Stimulated activated CD8-positive, alpha-beta memory T cell treated with anti-CD3 and anti-CD28 coated beads, Interleukin-4, amount 100 ng/mL, for 48 hours (primary cell): ENCODE results near the gene CUX1.
"Not testable (repeated sequence)": the region's sequence is repeated elsewhere in the genome, so short reads cannot be mapped to it uniquely, and the experiment has no call there.

ENCODE experiments used
- DNase-seq: peaks from one replicate; pipeline ENCODE4 v3.0.0-alpha.2; 2020

Gene CUX1

GRCh38 chr7:101795461-101795860 lies 22.0 kb upstream of the CUX1 start:
- DNase-seq: no peak

GRCh38 chr7:101798173-101798572 lies 19.3 kb upstream of the CUX1 start:
- not testable (repeated sequence) for DNase-seq

DNA sequence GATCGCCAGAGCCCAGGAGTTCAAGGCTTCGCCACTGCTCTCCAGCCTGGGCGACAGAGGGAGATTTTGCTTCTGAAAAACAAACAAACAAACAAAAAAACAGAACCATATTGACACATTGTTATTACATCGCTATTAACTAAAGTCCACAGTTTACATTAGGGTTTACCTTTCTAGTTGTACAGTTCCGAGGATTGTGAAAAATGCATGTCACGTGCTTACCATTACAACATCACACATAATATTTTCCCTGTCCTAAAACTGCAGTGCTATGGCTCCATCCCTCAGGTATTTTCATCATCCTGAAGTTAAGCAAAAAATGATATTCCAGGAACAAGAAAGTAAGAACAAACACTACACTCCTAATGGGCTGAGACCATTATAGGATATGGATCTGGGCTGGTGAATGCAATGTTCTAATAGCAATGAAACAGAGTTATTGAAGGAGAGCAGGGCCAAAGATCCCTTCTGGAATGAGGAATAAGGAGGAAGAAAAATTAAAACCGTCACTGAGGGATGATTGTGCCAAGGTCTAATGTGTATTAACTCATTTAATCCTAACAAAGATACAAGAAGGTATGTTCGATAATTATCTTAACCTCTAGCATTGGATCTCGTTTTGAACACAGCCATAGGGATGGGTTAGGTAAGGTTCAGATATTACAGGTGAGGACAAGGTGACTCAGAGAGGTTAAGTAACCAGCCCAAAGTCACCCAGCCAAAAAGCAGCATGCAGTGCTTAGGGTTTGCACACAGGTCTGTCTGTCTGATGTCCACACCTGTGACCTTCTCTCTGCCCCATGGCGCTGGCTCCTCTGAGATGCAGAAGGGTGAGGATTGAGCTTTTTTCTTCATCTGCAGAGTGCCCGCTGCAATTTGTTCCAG lies 14.0 kb upstream of the CUX1 start:
- DNase-seq: no peak

- no peak for DNase-seq
These were observed 13.1 kb upstream of the CUX1 start for GRCh38 chr7:101804088-101804963.

- DNase-seq: no peak
These were observed 12.5 kb upstream of the CUX1 start for GRCh38 chr7:101804967-101805366.

DNA sequence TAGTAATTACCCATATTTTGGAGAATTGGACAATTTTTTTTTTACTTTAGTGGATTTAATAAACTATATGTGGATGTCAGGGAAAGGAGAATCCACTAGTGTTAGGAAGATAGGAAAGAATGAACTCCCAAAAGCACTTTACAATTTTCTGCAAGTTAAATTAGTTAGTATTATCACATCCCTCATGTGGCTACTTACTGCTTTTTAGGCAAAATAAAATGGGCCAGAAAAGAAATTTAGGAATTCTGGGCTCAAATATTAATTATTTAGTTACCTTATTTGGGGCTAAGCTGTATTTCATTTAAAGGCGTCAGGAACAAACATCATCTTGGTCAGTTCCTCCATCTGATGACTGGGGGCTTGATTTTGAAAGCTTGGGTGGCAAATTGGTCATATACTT lies 4.8 kb upstream of the CUX1 start:
- no peak for DNase-seq

DNA sequence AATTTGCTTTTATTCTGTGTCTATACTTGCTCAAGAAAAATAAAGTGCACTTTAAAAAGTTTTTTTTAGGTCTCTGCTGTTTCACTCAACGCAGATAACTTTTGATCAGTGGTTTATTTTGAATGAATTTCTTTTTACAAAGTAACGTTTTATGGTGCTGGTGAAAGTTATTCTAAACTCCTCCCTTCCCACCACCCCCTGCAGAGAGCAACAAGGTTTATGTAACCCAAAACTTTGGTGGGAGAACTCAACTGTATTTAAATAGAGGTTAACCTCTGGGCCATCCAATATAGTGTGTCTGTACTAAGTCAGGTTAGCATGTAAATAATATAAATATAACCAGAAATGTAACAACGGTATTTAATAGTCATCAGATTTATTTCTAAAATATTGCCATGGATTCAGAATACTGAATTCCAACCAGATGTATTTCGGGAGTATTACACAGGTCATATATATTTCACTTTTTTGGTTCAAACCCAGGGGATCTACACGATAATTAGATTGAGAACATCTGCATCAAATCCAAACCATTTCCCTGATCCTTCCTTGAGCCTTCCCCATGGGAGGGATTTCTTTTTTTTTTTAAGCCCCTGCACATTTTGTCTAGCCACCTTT lies 3.9 kb upstream of the CUX1 start:
- DNase-seq: no peak

DNA sequence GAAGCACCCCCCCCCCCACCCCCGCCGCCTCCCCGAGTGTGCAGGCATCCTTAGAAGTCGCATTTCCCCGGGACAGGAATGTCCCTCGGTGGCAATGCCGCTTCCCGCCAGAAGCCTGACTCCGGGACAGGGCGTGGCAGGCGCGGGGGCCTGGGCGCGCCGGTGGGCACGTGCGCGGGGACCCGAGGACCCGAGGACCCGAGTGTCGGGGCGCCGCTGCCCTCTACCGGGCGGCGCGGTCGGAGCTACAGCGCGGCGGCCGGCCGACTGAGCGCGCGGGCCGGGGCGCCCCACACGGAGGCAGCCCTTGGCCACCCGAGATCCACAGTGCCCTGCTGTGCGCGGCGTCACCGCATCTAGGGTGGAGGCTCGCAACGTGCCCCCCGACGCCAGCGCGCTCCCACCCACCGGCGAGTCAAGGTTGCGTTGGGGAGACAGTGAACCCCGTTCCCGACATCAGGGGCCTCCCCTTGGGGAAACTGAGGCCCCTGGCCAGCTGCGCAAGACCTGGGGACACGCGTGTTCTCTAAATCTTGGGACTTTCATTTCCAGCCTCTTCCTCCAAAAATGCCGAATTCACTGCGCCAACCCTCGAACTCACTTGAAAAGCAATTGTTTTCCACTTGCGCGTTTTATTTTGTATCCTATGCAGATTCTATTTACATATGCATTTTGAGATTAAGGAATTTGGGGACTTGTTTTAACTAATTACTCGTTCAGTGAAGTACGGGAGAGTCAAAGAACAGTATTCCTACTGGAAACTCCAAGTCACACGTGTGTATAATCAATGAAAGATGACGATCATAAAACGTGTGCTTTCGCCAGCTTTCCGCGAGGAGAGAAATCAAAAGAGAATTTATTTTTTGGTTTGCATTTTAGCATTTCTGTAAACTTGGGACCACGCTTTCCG lies 3.1 kb upstream of the CUX1 start:
- peak; percentile 71 for DNase-seq

DNA sequence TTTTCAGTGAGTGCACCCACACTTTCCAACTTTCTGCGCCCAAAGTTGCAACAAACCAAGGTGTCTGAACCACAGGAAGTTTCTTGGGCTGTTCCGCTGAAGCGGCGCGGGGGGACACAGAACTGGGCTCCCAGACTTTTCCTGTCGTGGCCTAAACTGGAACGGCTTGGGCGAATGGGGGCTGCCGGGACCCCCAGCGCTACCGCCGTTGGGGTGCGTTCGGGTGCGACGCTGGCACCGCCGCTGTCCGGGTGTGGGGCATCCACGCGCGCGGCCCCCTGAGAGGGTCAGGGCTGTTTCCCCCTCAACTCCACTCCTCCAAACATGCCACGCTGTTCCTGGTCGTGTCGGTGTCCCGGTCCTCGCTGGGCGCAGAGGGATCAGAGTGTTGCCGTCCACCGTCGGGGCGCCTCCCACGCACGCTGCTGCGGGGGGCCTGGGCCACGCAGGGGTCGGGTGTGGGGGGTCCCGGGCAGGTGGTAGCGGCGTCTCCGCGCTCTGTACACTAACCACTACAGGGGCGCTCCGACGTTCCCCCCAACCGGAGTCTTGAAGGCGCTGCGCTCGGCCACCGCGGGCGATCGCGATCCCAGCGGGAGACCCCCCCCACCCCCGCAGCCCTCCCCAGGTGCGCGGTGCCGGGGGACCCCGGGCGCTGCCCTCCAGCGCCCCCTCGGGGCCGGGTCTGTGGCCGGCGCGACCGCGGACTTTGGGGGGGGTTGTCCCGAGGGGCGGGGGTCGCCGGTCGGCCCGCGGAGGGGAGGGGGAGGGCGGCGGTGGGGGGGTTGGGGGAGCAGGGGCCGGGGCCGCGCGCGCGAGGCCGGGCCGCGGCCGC lies 2.2 kb upstream of the CUX1 start:
- DNase-seq: peak; percentile 72

GRCh38 chr7:101815826-101816594 lies 1.4 kb upstream of the CUX1 start:
- peak; percentile 73 for DNase-seq

DNA sequence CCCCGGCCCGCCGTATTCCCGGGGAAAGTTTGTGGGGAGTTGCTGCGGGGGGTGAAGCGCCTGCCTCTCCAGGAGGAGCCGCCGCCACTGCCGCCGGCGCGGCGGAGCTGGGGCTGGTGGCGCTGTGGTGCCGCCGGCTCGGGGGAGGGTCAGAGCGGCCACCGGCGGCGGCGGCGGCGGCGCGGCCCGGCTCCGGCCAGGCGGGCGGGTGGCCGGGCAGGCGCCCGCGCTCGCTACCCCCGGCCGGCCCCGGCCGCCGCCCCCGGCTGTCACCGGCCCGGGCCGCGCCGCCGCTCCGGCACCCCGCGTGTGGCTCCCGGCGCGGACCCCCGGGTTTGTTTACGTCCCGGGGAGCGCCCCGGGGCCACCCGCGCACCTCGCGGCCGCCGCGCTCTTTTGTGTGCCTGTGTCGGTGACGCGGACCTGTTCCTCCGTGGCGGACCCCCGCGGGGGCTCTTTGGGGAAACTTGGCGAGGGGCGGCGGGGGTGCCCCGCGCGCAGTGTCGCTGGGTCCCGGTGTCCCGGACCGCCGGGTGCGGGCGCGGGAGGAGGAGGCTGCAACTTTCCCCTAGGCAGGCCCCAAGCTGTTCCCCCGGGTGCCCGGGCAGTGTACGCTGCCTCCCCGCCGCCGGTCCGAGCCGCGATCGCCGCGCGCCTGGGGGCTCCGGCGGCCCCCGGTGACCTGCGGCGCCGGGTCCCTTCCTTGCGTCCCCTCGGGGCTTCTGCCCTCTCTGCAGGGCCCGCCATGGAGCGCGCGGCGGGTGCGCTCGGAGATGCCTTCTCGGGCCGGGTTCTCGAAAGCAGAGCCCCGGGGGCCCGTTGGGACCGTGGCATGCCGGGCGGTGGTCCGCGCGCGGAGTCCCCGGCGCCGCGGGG lies 593 bp upstream of the CUX1 start:
- peak; percentile 37 for DNase-seq

DNA sequence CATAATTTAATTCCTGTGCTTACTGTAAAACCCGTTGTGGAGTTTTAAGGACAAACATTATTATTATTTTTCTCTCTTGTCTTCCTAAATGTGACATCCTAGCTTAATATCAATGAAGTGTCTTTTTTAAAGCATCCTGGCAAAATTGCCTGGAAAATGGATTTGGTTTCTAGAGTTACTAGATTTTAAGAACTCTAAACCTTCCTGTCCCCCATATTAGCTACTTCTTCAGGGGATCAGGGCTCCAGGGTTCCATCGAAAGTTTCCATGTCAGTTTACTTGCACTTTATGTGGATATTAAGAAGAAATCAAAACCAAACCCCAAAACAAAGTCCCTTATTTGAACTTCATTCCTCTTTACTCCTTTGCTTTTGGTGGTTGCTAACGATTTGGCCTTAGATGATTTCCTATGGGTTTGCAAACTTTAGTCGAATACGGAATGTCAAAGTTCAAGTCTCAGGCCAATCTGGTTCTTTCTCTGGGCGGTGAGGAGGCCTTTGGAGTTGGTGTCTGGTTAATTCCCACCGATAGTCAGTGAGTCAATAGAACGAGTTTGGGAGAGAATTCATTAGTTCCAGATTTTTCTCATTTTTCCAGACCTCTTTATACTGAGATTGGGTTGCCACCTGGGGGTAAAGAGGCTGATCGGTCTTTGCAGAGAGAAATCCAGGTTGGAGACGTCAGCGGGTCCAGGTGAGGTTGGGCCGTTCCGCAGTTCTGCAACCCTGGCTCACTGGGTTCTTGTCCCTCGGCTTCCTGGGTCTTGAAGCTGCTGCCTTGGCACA lies 1.1 kb downstream of the CUX1 start:
- no peak for DNase-seq

GRCh38 chr7:101819183-101819582 lies 1.8 kb downstream of the CUX1 start:
- no peak for DNase-seq

DNA sequence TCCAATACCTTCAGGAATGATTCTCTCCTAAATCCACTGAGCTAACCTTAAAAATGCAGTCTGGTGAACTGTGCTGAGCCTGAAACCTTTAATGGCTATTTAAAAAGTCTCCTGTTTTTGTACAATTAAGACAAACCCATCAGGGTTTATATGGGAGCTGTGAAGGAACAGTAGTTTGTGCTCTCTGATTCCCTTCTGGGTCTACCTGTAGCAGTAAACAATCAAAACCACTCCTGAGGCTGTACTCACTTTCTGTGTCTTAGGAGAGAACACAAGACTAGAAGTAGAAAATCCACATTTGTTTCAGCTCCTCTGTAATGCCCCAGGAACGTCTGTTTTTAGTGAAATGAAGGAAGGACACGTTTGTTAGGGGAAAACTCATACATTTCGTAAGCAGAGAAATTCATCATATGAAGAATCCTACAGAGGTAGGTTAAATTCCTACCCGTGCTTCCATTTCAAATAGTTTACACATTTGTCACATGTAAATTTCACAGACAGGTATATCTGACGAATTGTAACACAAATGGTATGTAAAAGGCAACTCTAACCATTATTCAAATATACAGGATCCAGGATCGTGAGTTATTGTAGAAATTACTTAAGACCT lies 2.6 kb downstream of the CUX1 start:
- no peak for DNase-seq

DNA sequence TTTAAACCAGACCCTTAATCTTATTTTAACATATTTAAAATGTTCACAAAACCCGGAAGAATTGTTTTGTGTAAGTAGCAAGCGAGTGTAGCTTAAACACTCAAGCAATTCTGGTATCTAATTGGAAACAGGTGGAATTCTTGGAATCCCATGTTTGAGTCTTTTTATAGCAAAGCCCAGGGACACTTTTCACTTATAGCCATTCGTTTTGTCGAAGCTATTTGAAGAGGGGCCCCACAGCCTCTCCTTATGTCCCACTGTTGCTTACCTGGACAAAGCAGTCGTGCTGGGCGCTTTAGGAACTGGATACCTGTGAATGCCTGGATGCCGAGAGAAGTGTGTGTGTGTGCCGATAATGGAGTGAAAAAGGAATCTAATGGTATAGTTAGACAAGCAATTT lies 3.3 kb downstream of the CUX1 start:
- DNase-seq: no peak

DNA sequence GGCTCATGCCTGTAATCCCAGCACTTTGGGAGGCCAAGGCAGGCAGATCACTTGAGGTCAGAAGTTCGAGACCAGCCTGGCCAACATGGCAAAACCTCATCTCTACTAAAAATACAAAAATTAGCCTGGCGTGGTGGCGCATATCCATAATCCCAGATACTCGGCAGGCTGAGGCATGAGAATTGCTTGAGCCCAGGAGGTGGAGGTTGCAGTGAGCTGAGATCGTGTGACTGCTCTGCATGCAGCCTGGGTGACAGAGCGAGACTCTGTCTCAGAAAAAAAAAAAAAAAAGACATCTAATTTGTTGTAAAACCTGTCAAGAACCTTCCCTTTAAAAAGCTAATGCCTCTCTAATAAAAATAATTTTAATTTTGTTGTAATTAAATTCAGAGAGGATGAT lies 5.2 kb downstream of the CUX1 start:
- DNase-seq: not testable (repeated sequence)

DNA sequence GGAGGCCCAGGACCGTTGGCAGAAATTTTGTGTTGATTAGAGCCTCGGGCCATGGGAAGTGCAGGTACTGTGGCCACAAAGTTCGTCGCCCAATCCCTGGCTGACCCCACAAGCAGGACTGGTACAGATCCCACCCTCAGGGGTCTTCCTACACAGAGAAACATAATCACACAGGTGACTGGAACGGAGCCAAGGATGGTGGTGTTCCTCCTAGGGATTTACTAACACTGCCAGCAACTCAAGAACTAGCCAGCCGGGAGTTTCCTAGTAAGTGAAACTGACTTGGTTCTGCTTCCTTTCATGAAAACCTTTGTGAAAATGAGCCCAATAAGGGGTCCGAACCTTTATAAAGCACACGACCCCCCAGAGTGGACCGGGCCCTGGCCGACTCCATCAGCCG lies 5.7 kb downstream of the CUX1 start:
- no peak for DNase-seq

GRCh38 chr7:101823596-101823995 lies 6.2 kb downstream of the CUX1 start:
- no peak for DNase-seq
